Heart left ventricle (tissue), 16 donors: ENCODE measurements around the gene FCN1. TPM values are rescaled to one million over a fixed set of nuclear protein-coding genes. Genes with fewer than 3 reads are reported as not detected.

Experiments
- ATAC-seq, 4 donors: fragments of 200-7000 bp; cut with Tn5 transposase; one replicate each; pipeline ENCODE4 v1.9.1; 2020 to 2022; ENCODE audit warnings: moderate library complexity in 4 of 4, mild to moderate bottlenecking in 3 of 4, moderate number of reproducible peaks in 1 of 4
- DNase-seq, 5 donors: peaks; one replicate each; pipeline ENCODE4 v3.0.0-alpha.2; 2020
- H3K27ac ChIP-seq, 12 donors: fragments of 200-600 bp; sonication (generic) in 4 of 12; one replicate each; pipeline versions ENCODE4 v1.5.0 to v1.8.0; 2016 to 2022; ENCODE audit warnings: mild to moderate bottlenecking in 2 of 12
- H3K27me3 ChIP-seq, 9 donors: fragments of 200-600 bp; sonication (generic) in 2 of 9; one replicate each; pipeline versions ENCODE4 v1.5.1 to v1.8.0; 2016 to 2022; ENCODE audit warnings: mild to moderate bottlenecking in 3 of 9
- H3K36me3 ChIP-seq, 9 donors: fragments of 200-600 bp; sonication (generic) in 2 of 9; one replicate each; pipeline versions ENCODE4 v1.5.0 to v1.8.0; 2018 to 2022; ENCODE audit warnings: mild to moderate bottlenecking in 2 of 9
- H3K4me1 ChIP-seq, 12 donors: fragments of 200-600 bp; sonication (generic) in 4 of 12; one replicate each; pipeline versions ENCODE4 v1.5.0 to v1.8.0; 2016 to 2022; ENCODE audit warnings: mild to moderate bottlenecking in 3 of 12
- H3K4me3 ChIP-seq, 12 donors: fragments of 200-600 bp; sonication (generic) in 4 of 12; one replicate each; pipeline versions ENCODE4 v1.5.0 to v1.8.0; 2017 to 2022; ENCODE audit warnings: mild to moderate bottlenecking in 9 of 12, moderate library complexity in 4 of 12
- H3K9me3 ChIP-seq, 12 donors: fragments of 200-600 bp; sonication (generic) in 4 of 12; one replicate each; pipeline versions ENCODE4 v1.5.0 to v1.8.0; 2016 to 2022; ENCODE audit warnings: mild to moderate bottlenecking in 1 of 12
- CTCF ChIP-seq, 12 donors: fragments of 200-600 bp; sonication (generic) in 4 of 12; IDR thresholded peaks; one replicate each; pipeline versions ENCODE4 v1.5.0 to v1.8.0; 2018 to 2022; ENCODE audit warnings: antibody characterized with exemption in 12 of 12, mild to moderate bottlenecking in 5 of 12
- POLR2A ChIP-seq, 2 donors: fragments of 450-650 bp; IDR thresholded peaks; one replicate each; pipeline ENCODE4 v1.6.1; 2017; ENCODE audit warnings: antibody characterized with exemption in 2 of 2, mild to moderate bottlenecking in 2 of 2, moderate library complexity in 2 of 2
- WGBS, 4 donors: extraction: QIAGEN DNeasy Blood & Tissue Kit in 2 of 4; methylation state at CpG; one replicate each; pipeline versions ENCODE4 v1.1.5 to v1.1.7; 2013 to 2018; 5-methylcytosine and 5-hydroxymethylcytosine counted together
- intact Hi-C, 10 donors: fragments of 100-400 bp; cut with DNase I; formaldehyde crosslinking; loops; one replicate each; pipeline versions ENCODE4 v1.11.1 to v1.14.2; 2022
- polyA plus RNA-seq, 2 donors: library from polyadenylated mRNA; stranded (reverse); fragments of 200-250 nt; gene quantifications; one replicate each; pipeline ENCODE4 v1.2.3, GENCODE V29; 2013
- total RNA-seq, 9 donors: library from RNA; depleted of rRNA in 2 of 9; stranded (reverse); fragments of >200 nt in 2 of 9; fragmentation: NEBNext Ultra II Directional in 3 of 9; extraction: Animal tissue kit (Norgen Biotek cat#: 25700) in 3 of 9; gene quantifications; one replicate each; pipeline versions ENCODE4 v1.1.0 to v1.2.4, GENCODE V29; 2016 to 2023
- donor health status: ischemic (EF 13 %, LVEDD 7.1; RV severe dilation, severe dysfunction).
- donor health status: healthy with polysubstance abuse.
- donor health status: DM: no; HTN: yes; CAD: no.
- donor health status: DM: no; HTN: no; CAD: no.
- donor health status: ischemic (EF 25% LVEDD 6.9; RV normal size, moderate dysfunction).
- donor health status: ischemic (EF 25% LVEDD 5.7; RV mildly dilated, moderate dysfunction).
- donor health status: healthy.
- donor health status: DM: yes; HTN: yes; CAD: no.
- donor health status: ischemic (EF 35%, LVEDD 5.7; RV mildly dilated, moderate dysfunction).
- donor health status: nonischemic (EF 11% LVEDD 7.7; RV severe dilation, severe dysfunction).
- donor health status: DM: yes; HTN: yes; CAD: no.
- donor health status: PGD.
- donor health status: ischemic (EF 29% LVEDD 5.4; RV normal size, mild dysfunction).
- donor health status: nonischemic (EF 23%, LVEDD 6.1; RV moderate dilation, normal function).

FCN1 gene
- total and polyA plus RNA-seq, 11 donors, result 0.81 to 87.5 (median 1.6) TPM

GRCh38 chr9:134965851-134966250 is 48.1 kb upstream of the FCN1 start:
- TF ChIP-seq POLR2A (IDR thresholded peaks at IDR 0.05) (no peak), CTCF (IDR thresholded peaks at IDR 0.05) (no peak)
- WGBS, 4 donors, result 92 to 94% (median 93%) methylated on average over 6 of the region's 6 CpGs
- Histone ChIP-seq H3K27me3 (peaks cover 0 to 34% (median 6%) of the 10 kb centered on the region in 9 donors), H3K4me1 (peaks cover 0 to 21% (median 7%) of the 10 kb centered on the region in 12 donors), H3K4me3 (no peak overlapping the region), H3K36me3 (no peaks in the 10 kb centered on the region), H3K9me3 (peaks cover 0 to 3% (median 0%) of the 10 kb centered on the region in 12 donors), H3K27ac (no peak overlapping the region)
- DNase-seq (peak in 1 of 5 donors; percentile 8), ATAC-seq (no peak)
- intact Hi-C loops, result loop anchor here in 1 of 10 donors (5.0 kb wide), 1 partner anchor 864 kb away; no protein-coding TSS in a partner anchor

- H3K27ac ChIP-seq, result no peak overlapping the region
- intact Hi-C loops, result loop anchor here in 1 of 10 donors (5.0 kb wide), 1 partner anchor 863 kb away; no protein-coding TSS in a partner anchor
- H3K36me3 ChIP-seq, result no peaks in the 10 kb centered on the region
- H3K9me3 ChIP-seq, result peaks cover 0 to 3% (median 0%) of the 10 kb centered on the region in 12 donors
- TF ChIP-seq POLR2A (IDR thresholded peaks at IDR 0.05) (no peak), CTCF (IDR thresholded peaks at IDR 0.05) (no peak)
- H3K4me3 ChIP-seq, result no peak overlapping the region
- ATAC-seq (no peak), DNase-seq (peak in 1 of 5 donors; percentile 18)
- peaks cover 0 to 34% (median 6%) of the 10 kb centered on the region in 9 donors for H3K27me3 ChIP-seq
- H3K4me1 ChIP-seq, result peaks cover 0 to 24% (median 7%) of the 10 kb centered on the region in 12 donors
- WGBS, 4 donors, result 88 to 92% (median 90%) methylated on average over 3 to 4 of the region's 4 CpGs
Measured at GRCh38 chr9:134965411-134965810, 47.7 kb upstream of the FCN1 start.

GRCh38 chr9:134964271-134965055 is 46.8 kb upstream of the FCN1 start:
- peak in 1 of 5 donors; percentile 12 for DNase-seq
- intact Hi-C loops, result loop anchor here in 1 of 10 donors (5.0 kb wide), 1 partner anchor 862 kb away; no protein-coding TSS in a partner anchor
- WGBS, 4 donors, result 87 to 94% (median 90%) methylated on average over 8 to 13 of the region's 13 CpGs

More at GRCh38 chr9:134964271-134965055, 46.8 kb upstream of the FCN1 start:
- Histone ChIP-seq H3K27ac (no peak overlapping the region), H3K4me1 (peaks cover 0 to 24% (median 7%) of the 10 kb centered on the region in 12 donors), H3K27me3 (peaks cover 0 to 33% (median 4%) of the 10 kb centered on the region in 9 donors), H3K4me3 (no peak overlapping the region), H3K9me3 (peaks cover 0 to 3% (median 0%) of the 10 kb centered on the region in 12 donors), H3K36me3 (no peaks in the 10 kb centered on the region)
- no peak for TF ChIP-seq CTCF (IDR thresholded peaks at IDR 0.05)
- TF ChIP-seq POLR2A (IDR thresholded peaks at IDR 0.05), result no peak
- ATAC-seq, result no peak
